RWPE2 (cell line): ENCODE data around the gene DUS2.

Source experiments
- ATAC-seq: fragments of 200-7000 bp; cut with Tn5 transposase; 3 replicates; pipeline ENCODE4 v1.9.1; 2021; ENCODE audit warnings: low read depth
- DNase-seq: peaks from one replicate; pipeline ENCODE4 v3.0.0-alpha.2; 2020; ENCODE audit warnings: low spot score
- H3K27ac ChIP-seq: fragments of 450-650 bp; 2 replicates; pipeline ENCODE4 v1.5.1; 2017; ENCODE audit warnings: mild to moderate bottlenecking; ENCODE audit not compliant: poor library complexity, severe bottlenecking
- H3K27me3 ChIP-seq: fragments of 250-450 bp; sonication (Bioruptor Pico); 2 replicates; pipeline ENCODE4 v1.5.1; 2021; ENCODE audit warnings: mild to moderate bottlenecking, moderate library complexity; ENCODE audit not compliant: insufficient read depth, poor library complexity, severe bottlenecking
- H3K36me3 ChIP-seq: fragments of 250-450 bp; sonication (Bioruptor Pico); 2 replicates; pipeline ENCODE4 v1.5.1; 2020; ENCODE audit warnings: low read depth, mild to moderate bottlenecking, moderate library complexity
- H3K4me1 ChIP-seq: fragments of 250-450 bp; sonication (Bioruptor Pico); 2 replicates; pipeline ENCODE4 v1.5.1; 2021; ENCODE audit warnings: mild to moderate bottlenecking, moderate library complexity; ENCODE audit not compliant: insufficient read depth, poor library complexity, severe bottlenecking
- H3K4me3 ChIP-seq: fragments of 250-450 bp; sonication (Bioruptor Pico); 2 replicates; pipeline ENCODE4 v1.5.1; 2021; ENCODE audit warnings: mild to moderate bottlenecking, moderate library complexity; ENCODE audit not compliant: severe bottlenecking
- H3K9me3 ChIP-seq: fragments of 250-450 bp; sonication (Bioruptor Pico); 2 replicates; pipeline ENCODE4 v1.5.1; 2021; ENCODE audit warnings: mild to moderate bottlenecking, moderate library complexity; ENCODE audit not compliant: severe bottlenecking
- TF ChIP-seq, protein P1 (sequence below): fragments of 450-650 bp; IDR thresholded peaks from one replicate; pipeline ENCODE4 v1.5.1; 2017; ENCODE audit warnings: mild to moderate bottlenecking, moderate library complexity; ENCODE audit not compliant: poor library complexity, severe bottlenecking

Gene DUS2

DNA sequence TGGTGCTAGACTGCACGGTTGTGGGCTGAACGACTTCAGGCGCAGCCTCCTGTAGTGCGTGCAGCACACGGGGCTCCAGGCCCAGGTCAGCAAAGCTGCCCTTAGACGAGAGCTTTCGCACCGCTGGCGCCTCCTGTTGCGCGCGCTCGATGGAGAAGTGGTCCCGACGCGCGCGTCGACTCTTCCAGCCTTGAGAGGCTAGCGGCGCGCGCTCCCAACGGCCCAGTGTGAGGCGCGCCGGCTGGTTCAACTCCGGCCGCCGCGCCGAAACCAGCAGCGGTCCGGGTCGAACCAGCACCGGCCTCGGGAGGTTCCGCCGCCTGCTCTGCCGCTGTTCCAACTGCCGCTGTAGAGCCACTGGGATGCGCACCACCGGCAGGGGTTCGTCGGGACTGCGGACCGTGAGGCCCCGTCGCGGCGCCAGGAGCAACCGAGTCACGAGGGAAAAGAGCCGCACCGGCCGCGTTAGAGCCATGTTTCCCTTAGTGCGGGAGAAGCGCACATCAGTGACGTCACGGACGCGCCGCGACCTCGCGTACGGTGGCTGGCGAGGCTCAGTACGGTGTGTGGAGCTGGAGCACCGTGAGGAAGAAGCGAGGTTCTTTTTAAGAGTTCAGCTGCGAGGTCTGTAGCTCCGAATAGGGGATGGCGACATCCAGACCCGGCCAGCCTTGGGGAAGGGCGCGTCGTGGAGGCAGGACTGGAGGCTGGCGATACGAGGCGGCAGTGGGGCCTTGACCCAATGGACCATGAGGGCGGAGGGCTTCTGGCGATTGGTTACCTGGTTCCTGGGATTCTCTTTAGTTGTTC, at the start of gene DUS2, which contains the start of gene DDX28:
TSS of gene DUS2 (plus strand) at position 557 of the 810 bp plus-strand sequence. CDS start 14,740 bp downstream, outside the sequence.
TSS of gene DDX28 (minus strand) at position 505 of the 810 bp plus-strand sequence. CDS start at position 475, 30 bp downstream.
- peak within 1 kb of the TSS; percentile 41 for H3K27ac ChIP-seq
- ATAC-seq (peak; percentile 78), DNase-seq (peak; percentile 88)
- peaks cover 8% of the 10 kb centered on the region for H3K4me1 ChIP-seq
- H3K4me3 ChIP-seq, result peak within 1 kb of the TSS; percentile 87
- TF ChIP-seq, protein P1, sequence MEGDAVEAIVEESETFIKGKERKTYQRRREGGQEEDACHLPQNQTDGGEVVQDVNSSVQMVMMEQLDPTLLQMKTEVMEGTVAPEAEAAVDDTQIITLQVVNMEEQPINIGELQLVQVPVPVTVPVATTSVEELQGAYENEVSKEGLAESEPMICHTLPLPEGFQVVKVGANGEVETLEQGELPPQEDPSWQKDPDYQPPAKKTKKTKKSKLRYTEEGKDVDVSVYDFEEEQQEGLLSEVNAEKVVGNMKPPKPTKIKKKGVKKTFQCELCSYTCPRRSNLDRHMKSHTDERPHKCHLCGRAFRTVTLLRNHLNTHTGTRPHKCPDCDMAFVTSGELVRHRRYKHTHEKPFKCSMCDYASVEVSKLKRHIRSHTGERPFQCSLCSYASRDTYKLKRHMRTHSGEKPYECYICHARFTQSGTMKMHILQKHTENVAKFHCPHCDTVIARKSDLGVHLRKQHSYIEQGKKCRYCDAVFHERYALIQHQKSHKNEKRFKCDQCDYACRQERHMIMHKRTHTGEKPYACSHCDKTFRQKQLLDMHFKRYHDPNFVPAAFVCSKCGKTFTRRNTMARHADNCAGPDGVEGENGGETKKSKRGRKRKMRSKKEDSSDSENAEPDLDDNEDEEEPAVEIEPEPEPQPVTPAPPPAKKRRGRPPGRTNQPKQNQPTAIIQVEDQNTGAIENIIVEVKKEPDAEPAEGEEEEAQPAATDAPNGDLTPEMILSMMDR, result no peak
- no peaks in the 10 kb centered on the region for H3K9me3 ChIP-seq
- H3K27me3 ChIP-seq, result no peaks in the 10 kb centered on the region
- peaks cover 37% of the 10 kb centered on the region for H3K36me3 ChIP-seq

DNA sequence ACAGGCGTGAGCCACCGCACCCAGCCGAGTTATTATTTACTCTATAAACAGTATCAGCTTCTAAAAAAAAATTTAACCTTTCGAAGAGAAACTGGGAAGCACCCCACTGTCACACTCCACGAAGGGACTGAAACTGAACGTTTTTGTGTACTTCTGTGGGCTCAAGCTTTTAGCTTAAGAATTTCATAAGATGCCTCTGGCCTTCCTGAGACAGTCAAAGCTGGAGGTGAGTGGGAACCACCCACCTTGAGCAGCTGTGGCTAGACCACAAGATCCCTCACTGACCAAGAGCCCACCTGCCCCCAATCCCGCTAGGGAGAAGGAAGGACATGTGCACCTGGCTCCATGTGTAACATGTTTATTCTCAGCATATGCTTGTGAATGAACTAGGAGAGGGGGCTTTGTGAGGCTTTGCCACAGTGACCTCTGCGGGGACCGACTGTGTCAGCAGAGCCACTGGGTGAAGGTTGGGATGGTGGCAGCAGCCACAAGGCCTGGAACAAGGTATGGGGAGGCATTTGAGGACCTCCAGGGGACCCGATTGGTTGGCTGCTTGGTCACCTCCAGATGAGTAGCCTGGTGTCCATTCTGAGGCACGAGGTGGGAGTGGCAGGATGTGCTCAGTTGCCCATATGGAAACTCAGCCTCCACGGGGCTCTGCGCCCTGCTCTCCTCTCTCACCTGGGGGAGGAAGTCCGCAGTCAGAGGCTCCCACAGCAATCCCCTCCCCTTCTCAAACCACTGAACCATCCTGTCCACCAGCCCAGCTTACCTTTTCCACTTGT, 47.6 kb upstream of the DUS2 start:
- no peak overlapping the region for H3K4me3 ChIP-seq
- no peak for ATAC-seq
- no peaks in the 10 kb centered on the region for H3K4me1 ChIP-seq
- H3K27me3 ChIP-seq, result no peaks in the 10 kb centered on the region
- TF ChIP-seq, protein P1, result no peak
- H3K9me3 ChIP-seq, result no peaks in the 10 kb centered on the region
- H3K27ac ChIP-seq, result no peak overlapping the region
- H3K36me3 ChIP-seq, result no peaks in the 10 kb centered on the region
- no peak for DNase-seq

- Histone ChIP-seq H3K4me3 (no peak overlapping the region), H3K27me3 (no peaks in the 10 kb centered on the region), H3K4me1 (no peaks in the 10 kb centered on the region), H3K9me3 (no peaks in the 10 kb centered on the region), H3K27ac (no peak overlapping the region), H3K36me3 (no peaks in the 10 kb centered on the region)
- ATAC-seq (no peak), DNase-seq (no peak)
- TF ChIP-seq, protein P1, result no peak
Observed at GRCh38 chr16:67976205-67976604, 46.9 kb upstream of the DUS2 start.

GRCh38 chr16:67977005-67977404, 46.1 kb upstream of the DUS2 start:
- peak; percentile 7; the same call in 1 of the 3 replicates for ATAC-seq
- no peak overlapping the region for H3K27ac ChIP-seq
- H3K27me3 ChIP-seq, result no peaks in the 10 kb centered on the region
- TF ChIP-seq, protein P1, result no peak
- H3K36me3 ChIP-seq, result no peaks in the 10 kb centered on the region
- H3K9me3 ChIP-seq, result no peaks in the 10 kb centered on the region
- H3K4me1 ChIP-seq, result no peaks in the 10 kb centered on the region
- no peak overlapping the region for H3K4me3 ChIP-seq
- no peak for DNase-seq
